CD4-positive, alpha-beta T cell (primary cell): ENCODE measurements around the gene XRCC3. TPM values are rescaled to one million over a fixed set of nuclear protein-coding genes. Genes with fewer than 3 reads are reported as not detected.
"Not testable (repeated sequence)": the region's sequence is repeated elsewhere in the genome, so short reads cannot be mapped to it uniquely, and the experiment has no call there.

Experiments
- ATAC-seq: fragments of 200-7000 bp; cut with Tn5 transposase; one replicate; pipeline ENCODE4 v1.10.0; 2022; ENCODE audit warnings: mild to moderate bottlenecking; ENCODE audit not compliant: poor library complexity
- CTCF ChIA-PET: fragments of 350-600 bp; sonication (Branson Sonifier 250); formaldehyde crosslinking; loops from one replicate; lab custom pipeline; 2021; ENCODE audit warnings: antibody characterized with exemption, inconsistent platforms; lab: Charles Lee
- POLR2A ChIA-PET: fragments of 350-600 bp; sonication (Branson Sonifier 250); formaldehyde crosslinking; loops from one replicate; lab custom pipeline; 2021; ENCODE audit warnings: antibody characterized with exemption, inconsistent platforms; lab: Charles Lee
- DNase-seq, 14 experiments: peaks; one replicate each; pipeline ENCODE4 v3.0.0-alpha.2; 2013 to 2020; ENCODE audit warnings: mixed read lengths in 2 of 14
- H3K27ac ChIP-seq, 2 donors: one replicate each; pipeline versions ENCODE4 v1.5.1 to v1.7.0; 2013; ENCODE audit warnings: low read length in 2 of 2, low read depth in 1 of 2, mild to moderate bottlenecking in 1 of 2
- H3K27me3 ChIP-seq, 2 experiments: 1 replicate in 1 of 2; 2 replicates in 1 of 2; pipeline versions ENCODE4 v1.6.1 to v1.7.0; 2013; ENCODE audit warnings: low read length in 2 of 2, control low read depth in 1 of 2, mild to moderate bottlenecking in 1 of 2, moderate library complexity in 1 of 2; ENCODE audit not compliant: insufficient read depth in 2 of 2, control insufficient read depth in 1 of 2
- H3K36me3 ChIP-seq: one replicate; pipeline ENCODE4 v1.6.1; 2013; ENCODE audit warnings: low read length, control low read depth; ENCODE audit not compliant: insufficient read depth
- H3K4me1 ChIP-seq: one replicate; pipeline ENCODE4 v1.6.1; 2013; ENCODE audit warnings: low read length, control low read depth; ENCODE audit not compliant: insufficient read depth
- H3K4me3 ChIP-seq: one replicate; pipeline ENCODE4 v1.5.1; 2013; ENCODE audit warnings: mild to moderate bottlenecking, low read length, moderate library complexity
- H3K9me3 ChIP-seq, 2 experiments: 1 replicate in 1 of 2; 2 replicates in 1 of 2; pipeline versions ENCODE4 v1.6.1 to v1.7.0; 2013; ENCODE audit warnings: low read length in 2 of 2, mild to moderate bottlenecking in 2 of 2, control low read depth in 1 of 2, moderate library complexity in 1 of 2; ENCODE audit not compliant: control insufficient read depth in 1 of 2, insufficient read depth in 1 of 2
- H3K27ac Mint-ChIP-seq: one replicate; pipeline ENCODE4 v1.8.0; 2020; ENCODE audit warnings: mixed read lengths
- H3K27me3 Mint-ChIP-seq: one replicate; pipeline ENCODE4 v1.8.0; 2021; ENCODE audit warnings: mixed read lengths
- H3K36me3 Mint-ChIP-seq: one replicate; pipeline ENCODE4 v1.8.0; 2021; ENCODE audit warnings: low read depth, mixed read lengths
- H3K4me1 Mint-ChIP-seq: one replicate; pipeline ENCODE4 v1.8.0; 2021; ENCODE audit warnings: low read depth, mixed read lengths
- H3K4me3 Mint-ChIP-seq: one replicate; pipeline ENCODE4 v1.8.0; 2020; ENCODE audit warnings: mild to moderate bottlenecking, mixed read lengths
- H3K9me3 Mint-ChIP-seq: one replicate; pipeline ENCODE4 v1.8.0; 2020; ENCODE audit warnings: mixed read lengths
- intact Hi-C, 2 experiments: fragments of 100-400 bp; cut with DNase I in 1 of 2; cut with micrococcal nuclease in 1 of 2; formaldehyde crosslinking; loops; one replicate each; pipeline versions ENCODE4 v1.15.1 to v1.9.0; 2023 to 2025; cut with DNase I, micrococcal nuclease
- total RNA-seq, 174 experiments: library from RNA in 2 of 174; stranded (reverse) in 2 of 174; gene quantifications; one replicate each; pipeline ENCODE4 v1.2.3 and lab custom pipeline; 2021 to 2026
- TF ChIP-seq, protein P1 (sequence below): fragments of 200-600 bp; IDR thresholded peaks from one replicate; pipeline ENCODE4 v1.8.0; 2022; ENCODE audit warnings: antibody characterized with exemption, mild to moderate bottlenecking

Gene XRCC3
- total RNA-seq, 2 experiments from 2014 or later, result 4.6 to 4.8 TPM

DNA sequence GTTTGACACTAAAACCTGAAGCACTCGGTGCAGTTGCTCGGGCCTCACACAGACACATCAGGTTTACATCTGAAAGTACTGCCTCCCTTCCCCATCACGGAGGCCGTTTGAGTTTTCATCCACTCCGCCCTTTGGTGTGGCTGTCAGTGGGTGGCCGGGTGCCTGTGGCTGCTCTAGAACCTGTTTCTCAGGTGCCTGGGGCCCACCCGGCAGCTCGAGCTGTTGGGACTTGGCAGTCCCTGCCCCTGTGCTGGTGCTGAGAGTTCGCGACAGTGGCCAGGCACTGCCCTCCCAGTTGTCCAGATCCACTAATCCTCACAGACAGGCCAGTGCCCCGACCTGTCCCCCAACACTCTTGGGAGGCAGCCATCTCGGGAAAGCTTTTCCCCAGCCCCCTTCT lies 22.4 kb downstream of the XRCC3 start:
- H3K27me3 ChIP-seq, result no peaks in the 10 kb centered on the region
- ChIA-PET CTCF (no interaction called here), POLR2A (no interaction called here)
- Mint-ChIP-seq H3K4me1 (peaks cover 4% of the 10 kb centered on the region), H3K27ac (no peak overlapping the region), H3K36me3 (peaks cover 77% of the 10 kb centered on the region), H3K4me3 (no peak overlapping the region), H3K27me3 (no peaks in the 10 kb centered on the region), H3K9me3 (no peaks in the 10 kb centered on the region)
- no peak overlapping the region for H3K27ac ChIP-seq
- intact Hi-C loops, result no loop called here
- TF ChIP-seq, protein P1, sequence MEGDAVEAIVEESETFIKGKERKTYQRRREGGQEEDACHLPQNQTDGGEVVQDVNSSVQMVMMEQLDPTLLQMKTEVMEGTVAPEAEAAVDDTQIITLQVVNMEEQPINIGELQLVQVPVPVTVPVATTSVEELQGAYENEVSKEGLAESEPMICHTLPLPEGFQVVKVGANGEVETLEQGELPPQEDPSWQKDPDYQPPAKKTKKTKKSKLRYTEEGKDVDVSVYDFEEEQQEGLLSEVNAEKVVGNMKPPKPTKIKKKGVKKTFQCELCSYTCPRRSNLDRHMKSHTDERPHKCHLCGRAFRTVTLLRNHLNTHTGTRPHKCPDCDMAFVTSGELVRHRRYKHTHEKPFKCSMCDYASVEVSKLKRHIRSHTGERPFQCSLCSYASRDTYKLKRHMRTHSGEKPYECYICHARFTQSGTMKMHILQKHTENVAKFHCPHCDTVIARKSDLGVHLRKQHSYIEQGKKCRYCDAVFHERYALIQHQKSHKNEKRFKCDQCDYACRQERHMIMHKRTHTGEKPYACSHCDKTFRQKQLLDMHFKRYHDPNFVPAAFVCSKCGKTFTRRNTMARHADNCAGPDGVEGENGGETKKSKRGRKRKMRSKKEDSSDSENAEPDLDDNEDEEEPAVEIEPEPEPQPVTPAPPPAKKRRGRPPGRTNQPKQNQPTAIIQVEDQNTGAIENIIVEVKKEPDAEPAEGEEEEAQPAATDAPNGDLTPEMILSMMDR, result no peak
- ATAC-seq, result no peak
- H3K9me3 ChIP-seq, result no peaks in the 10 kb centered on the region
- no peak for DNase-seq
- H3K36me3 ChIP-seq, result peaks cover 69% of the 10 kb centered on the region
- H3K4me3 ChIP-seq, result no peak overlapping the region
- peaks cover 3% of the 10 kb centered on the region for H3K4me1 ChIP-seq

DNA sequence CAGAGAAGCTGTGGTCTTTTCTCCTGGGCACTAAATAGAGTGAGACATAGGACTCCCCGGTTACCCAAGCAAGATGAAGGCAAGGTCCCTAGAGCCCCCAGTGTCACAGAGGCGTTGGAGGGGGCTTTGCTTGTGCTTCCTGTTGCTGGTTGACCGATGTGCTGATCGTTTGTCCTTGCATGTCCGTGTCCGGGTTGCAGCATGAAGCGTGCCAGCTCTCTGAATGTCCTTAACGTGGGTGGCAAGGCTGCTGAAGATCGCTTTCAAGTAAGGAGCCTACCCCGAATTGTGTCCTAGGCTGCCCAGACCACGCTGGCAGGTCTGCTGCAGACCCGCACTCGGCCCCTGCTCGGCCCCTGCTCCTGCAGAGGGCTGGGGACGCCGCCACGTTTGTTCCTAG lies 23.1 kb downstream of the XRCC3 start:
- intact Hi-C loops, result no loop called here
- H3K27me3 ChIP-seq, result no peaks in the 10 kb centered on the region
- H3K9me3 Mint-ChIP-seq, result no peaks in the 10 kb centered on the region
- H3K27ac Mint-ChIP-seq, result no peak overlapping the region
- no peak overlapping the region for H3K4me3 Mint-ChIP-seq
- DNase-seq, result no peak
- H3K36me3 Mint-ChIP-seq, result peaks cover 75% of the 10 kb centered on the region
- H3K4me1 Mint-ChIP-seq, result peaks cover 1% of the 10 kb centered on the region
- no peak for ATAC-seq
- H3K4me3 ChIP-seq, result no peak overlapping the region
- peaks cover 69% of the 10 kb centered on the region for H3K36me3 ChIP-seq
- no peaks in the 10 kb centered on the region for H3K9me3 ChIP-seq
- TF ChIP-seq, protein P1, result no peak
- no peak overlapping the region for H3K27ac ChIP-seq
- peaks cover 2% of the 10 kb centered on the region for H3K4me1 ChIP-seq
- ChIA-PET CTCF (no interaction called here), POLR2A (no interaction called here)
- no peaks in the 10 kb centered on the region for H3K27me3 Mint-ChIP-seq

- H3K4me1 Mint-ChIP-seq, H3K27ac Mint-ChIP-seq, DNase-seq, H3K27ac ChIP-seq, H3K27me3 Mint-ChIP-seq, ATAC-seq, intact Hi-C loops, H3K4me1 ChIP-seq, H3K9me3 ChIP-seq, CTCF ChIA-PET, H3K4me3 Mint-ChIP-seq, H3K27me3 ChIP-seq, POLR2A ChIA-PET, H3K9me3 Mint-ChIP-seq, H3K4me3 ChIP-seq: not testable (repeated sequence)
- peaks cover 70% of the 10 kb centered on the region for H3K36me3 ChIP-seq
- H3K36me3 Mint-ChIP-seq, result peaks cover 75% of the 10 kb centered on the region
Observed at GRCh38 chr14:103691655-103692054, 23.6 kb downstream of the XRCC3 start.

- POLR2A ChIA-PET, result no interaction called here
Observed at GRCh38 chr14:103690332-103690731, 24.9 kb downstream of the XRCC3 start.

More at GRCh38 chr14:103690332-103690731, 24.9 kb downstream of the XRCC3 start:
- no peak overlapping the region for H3K4me3 Mint-ChIP-seq
- no peaks in the 10 kb centered on the region for H3K27me3 ChIP-seq
- no peaks in the 10 kb centered on the region for H3K4me1 ChIP-seq
- intact Hi-C loops, result no loop called here
- H3K36me3 Mint-ChIP-seq, result peaks cover 78% of the 10 kb centered on the region
- H3K27ac Mint-ChIP-seq, result peak overlapping the region; percentile 24
- no peak overlapping the region for H3K27ac ChIP-seq
- no peaks in the 10 kb centered on the region for H3K27me3 Mint-ChIP-seq
- no peaks in the 10 kb centered on the region for H3K4me1 Mint-ChIP-seq
- H3K4me3 ChIP-seq, result no peak overlapping the region
- H3K9me3 ChIP-seq, result no peaks in the 10 kb centered on the region
- peaks cover 73% of the 10 kb centered on the region for H3K36me3 ChIP-seq
- ATAC-seq (no peak), DNase-seq (no peak)
- CTCF ChIA-PET, result interaction anchor here (0.7 kb wide), 1 partner anchor 70 kb away, joined by 5 read pairs; no protein-coding TSS in a partner anchor
- TF ChIP-seq, protein P1, result no peak
- H3K9me3 Mint-ChIP-seq, result no peaks in the 10 kb centered on the region
